ENCODE data around the gene MBP.

GRCh38 chr18:77049938-77050337, 82.6 kb downstream of the MBP start:
- TF ChIP-seq CTCF (conservative IDR thresholded peaks at IDR 0.05; ENCODE audit: low read length) (no peak), EZH2phosphoT487 (IDR thresholded peaks at IDR 0.05; ENCODE audit: borderline replicate concordance, low read depth, low read length) (no peak)

Data from OCI-LY7 (cell line).